Breast epithelium (tissue), 4 donors: Measurements from ENCODE around the gene UNC5B. TPM values are rescaled to one million over a fixed set of nuclear protein-coding genes. Genes with fewer than 3 reads are reported as not detected.

ENCODE experiments used
- DNase-seq, 2 donors: peaks; one replicate each; pipeline ENCODE4 v3.0.0-alpha.2; 2019; ENCODE audit warnings: low spot score in 2 of 2
- H3K27ac ChIP-seq, 2 donors: fragments of 200-600 bp; sonication (generic) in 1 of 2; one replicate each; pipeline ENCODE4 v1.5.1; 2016 to 2019; ENCODE audit warnings: mild to moderate bottlenecking in 1 of 2
- H3K27me3 ChIP-seq, 2 donors: fragments of 200-600 bp; sonication (generic) in 1 of 2; one replicate each; pipeline versions ENCODE4 v1.5.1 to v1.6.0; 2017 to 2019; ENCODE audit warnings: control low read depth in 1 of 2, mild to moderate bottlenecking in 1 of 2
- H3K36me3 ChIP-seq: fragments of 200-600 bp; one replicate; pipeline ENCODE4 v1.5.1; 2019
- H3K4me1 ChIP-seq, 2 donors: fragments of 200-600 bp; sonication (generic); one replicate each; pipeline ENCODE4 v1.5.1; 2016 to 2019; ENCODE audit warnings: control low read depth in 1 of 2
- H3K4me3 ChIP-seq, 3 donors: fragments of 200-600 bp; sonication (generic); 1 replicate in 2 of 3; 2 replicates in 1 of 3; pipeline ENCODE4 v1.5.1; 2016 to 2019; ENCODE audit warnings: mild to moderate bottlenecking in 3 of 3, moderate library complexity in 2 of 3
- H3K9me3 ChIP-seq, 2 donors: fragments of 200-600 bp; sonication (generic) in 1 of 2; one replicate each; pipeline ENCODE4 v1.5.1; 2016 to 2019; ENCODE audit warnings: control low read depth in 1 of 2
- CTCF ChIP-seq, 3 donors: fragments of 450-650 bp; IDR thresholded peaks; one replicate each; pipeline ENCODE4 v1.5.1; 2016 to 2017; ENCODE audit warnings: antibody characterized with exemption in 3 of 3, mild to moderate bottlenecking in 3 of 3, moderate library complexity in 3 of 3
- POLR2A ChIP-seq: fragments of 450-650 bp; IDR thresholded peaks from one replicate; pipeline ENCODE4 v1.6.1; 2016; ENCODE audit warnings: antibody characterized with exemption, mild to moderate bottlenecking, moderate library complexity
- POLR2AphosphoS5 ChIP-seq, 3 donors: sonication (generic); formaldehyde crosslinking; IDR thresholded peaks; one replicate each; pipeline ENCODE4 v1.6.1; 2017; ENCODE audit warnings: antibody characterized with exemption in 3 of 3
- intact Hi-C: fragments of 100-400 bp; cut with DNase I; formaldehyde crosslinking; loops from one replicate; pipeline ENCODE4 v1.15.1; 2023; ENCODE audit warnings: low total_unique reads
- total RNA-seq, 3 donors: library from RNA; depleted of rRNA; stranded (reverse); fragments of >200 nt; gene quantifications; one replicate each; pipeline ENCODE4 v1.1.0, GENCODE V29; 2016

Gene UNC5B
- total RNA-seq, 3 donors from 2014 or later, result 0.80 to 4.9 (median 3.5) TPM

- no peak overlapping the region for H3K27ac ChIP-seq
Observed at GRCh38 chr10:71307469-71308085, 95.2 kb downstream of the UNC5B start.

GRCh38 chr10:71308244-71308643 is 95.9 kb downstream of the UNC5B start:
- no peak for TF ChIP-seq POLR2A
- TF ChIP-seq POLR2AphosphoS5 (IDR thresholded peaks at IDR 0.05), result no peak
- no peak for TF ChIP-seq CTCF (IDR thresholded peaks at IDR 0.05)
- no peaks in the 10 kb centered on the region for H3K27me3 ChIP-seq

More at GRCh38 chr10:71307469-71308085, 95.2 kb downstream of the UNC5B start:
- Histone ChIP-seq H3K36me3 (no peaks in the 10 kb centered on the region), H3K9me3 (no peaks in the 10 kb centered on the region), H3K4me3 (no peak overlapping the region), H3K4me1 (no peaks in the 10 kb centered on the region), H3K27me3 (no peaks in the 10 kb centered on the region)
- DNase-seq, result no peak
- intact Hi-C loops, result no loop called here
- TF ChIP-seq CTCF (IDR thresholded peaks at IDR 0.05) (no peak), POLR2A (no peak), POLR2AphosphoS5 (IDR thresholded peaks at IDR 0.05) (no peak)

DNA sequence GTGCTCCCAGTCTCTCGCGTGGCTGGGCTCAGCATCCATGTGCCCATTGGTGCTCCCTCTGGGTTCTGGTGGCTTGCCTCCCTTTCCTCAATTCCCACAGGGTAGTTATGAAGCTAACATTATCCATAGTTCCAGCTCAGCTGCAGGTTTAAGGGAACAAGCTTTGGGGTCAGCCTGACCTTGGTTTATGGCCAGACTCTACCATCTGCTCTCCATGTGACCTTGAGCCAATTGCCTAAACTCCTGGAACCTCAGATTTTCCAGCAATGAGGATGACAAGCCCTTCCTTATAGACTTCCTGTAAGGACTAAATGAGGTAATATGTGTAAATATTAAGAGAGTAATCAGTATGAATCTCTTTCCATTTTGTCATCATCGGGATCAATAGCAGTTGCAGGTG is 96.6 kb downstream of the UNC5B start:
- Histone ChIP-seq H3K27ac (no peak overlapping the region), H3K4me1 (peaks cover 0 to 5% of the 10 kb centered on the region in 2 donors), H3K4me3 (no peak overlapping the region), H3K36me3 (no peaks in the 10 kb centered on the region), H3K27me3 (no peaks in the 10 kb centered on the region), H3K9me3 (no peaks in the 10 kb centered on the region)
- TF ChIP-seq POLR2A (no peak), CTCF (IDR thresholded peaks at IDR 0.05) (no peak), POLR2AphosphoS5 (IDR thresholded peaks at IDR 0.05) (no peak)
- no peak for DNase-seq
- intact Hi-C loops, result no loop called here

More at GRCh38 chr10:71308244-71308643, 95.9 kb downstream of the UNC5B start:
- intact Hi-C loops, result no loop called here
- DNase-seq, result no peak
- Histone ChIP-seq H3K4me1 (no peaks in the 10 kb centered on the region), H3K36me3 (no peaks in the 10 kb centered on the region), H3K4me3 (no peak overlapping the region), H3K9me3 (no peaks in the 10 kb centered on the region), H3K27ac (no peak overlapping the region)

DNA sequence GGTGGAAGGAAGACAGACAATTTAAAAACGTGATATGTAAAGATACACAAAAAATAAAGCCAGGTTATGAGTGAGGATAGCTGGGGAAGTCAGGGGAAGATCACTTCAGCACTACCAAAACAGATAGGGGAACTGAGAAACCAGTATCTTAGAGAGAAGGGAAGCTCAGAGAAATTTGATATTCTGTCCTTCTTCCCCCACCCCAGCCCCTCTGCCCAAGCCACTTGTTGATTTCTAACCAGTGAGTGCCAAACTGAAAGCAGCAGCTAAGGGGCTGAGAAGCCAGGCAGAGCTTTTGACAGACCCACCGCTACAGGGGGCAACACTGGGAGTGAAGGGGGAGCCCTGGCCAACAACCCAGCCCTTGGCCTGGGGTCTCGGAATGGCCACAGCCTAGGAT is 97.5 kb downstream of the UNC5B start:
- Histone ChIP-seq H3K36me3 (no peaks in the 10 kb centered on the region), H3K9me3 (no peaks in the 10 kb centered on the region), H3K27me3 (no peaks in the 10 kb centered on the region), H3K4me1 (peaks cover 0 to 5% of the 10 kb centered on the region in 2 donors), H3K4me3 (no peak overlapping the region), H3K27ac (no peak overlapping the region)
- no peak for DNase-seq
- intact Hi-C loops, result no loop called here
- TF ChIP-seq POLR2AphosphoS5 (IDR thresholded peaks at IDR 0.05), result no peak

DNA sequence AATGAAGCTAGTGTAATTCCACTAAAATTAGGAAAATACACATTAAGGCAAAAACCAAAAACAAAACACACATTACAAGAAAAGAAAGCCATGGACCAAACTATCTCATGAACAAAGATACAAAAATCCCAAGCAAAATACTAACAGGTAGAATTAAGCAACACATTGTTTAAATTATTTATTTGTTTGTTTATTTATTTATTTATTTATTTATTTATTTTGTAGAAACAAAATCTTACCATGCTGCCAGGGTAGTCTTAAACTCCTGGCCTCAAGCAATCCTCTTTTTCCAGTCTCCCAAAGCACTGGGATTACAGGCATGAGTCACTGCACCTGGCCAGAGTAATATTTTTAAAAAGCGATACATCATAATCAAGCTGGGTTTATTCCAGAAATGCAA is 99.8 kb downstream of the UNC5B start:
- no peak for DNase-seq
- peaks cover 0 to 5% of the 10 kb centered on the region in 2 donors for H3K4me1 ChIP-seq
- no peaks in the 10 kb centered on the region for H3K36me3 ChIP-seq
- intact Hi-C loops, result no loop called here
- no peak overlapping the region for H3K4me3 ChIP-seq
- H3K27me3 ChIP-seq, result no peaks in the 10 kb centered on the region
- TF ChIP-seq POLR2A (no peak), CTCF (IDR thresholded peaks at IDR 0.05) (no peak), POLR2AphosphoS5 (IDR thresholded peaks at IDR 0.05) (no peak)
- no peak overlapping the region for H3K27ac ChIP-seq
- no peaks in the 10 kb centered on the region for H3K9me3 ChIP-seq
